ENCODE data around the gene CLTB. TPM values are rescaled to one million over a fixed set of nuclear protein-coding genes. Genes with fewer than 3 reads are reported as not detected.

CLTB gene
- total and polyA plus RNA-seq, 10 of the 15 experiments (the other 5 are each of a cell fraction or from before 2014, with no cell fraction given), result 1.6 to 52.8 (median 36.9) TPM

DNA sequence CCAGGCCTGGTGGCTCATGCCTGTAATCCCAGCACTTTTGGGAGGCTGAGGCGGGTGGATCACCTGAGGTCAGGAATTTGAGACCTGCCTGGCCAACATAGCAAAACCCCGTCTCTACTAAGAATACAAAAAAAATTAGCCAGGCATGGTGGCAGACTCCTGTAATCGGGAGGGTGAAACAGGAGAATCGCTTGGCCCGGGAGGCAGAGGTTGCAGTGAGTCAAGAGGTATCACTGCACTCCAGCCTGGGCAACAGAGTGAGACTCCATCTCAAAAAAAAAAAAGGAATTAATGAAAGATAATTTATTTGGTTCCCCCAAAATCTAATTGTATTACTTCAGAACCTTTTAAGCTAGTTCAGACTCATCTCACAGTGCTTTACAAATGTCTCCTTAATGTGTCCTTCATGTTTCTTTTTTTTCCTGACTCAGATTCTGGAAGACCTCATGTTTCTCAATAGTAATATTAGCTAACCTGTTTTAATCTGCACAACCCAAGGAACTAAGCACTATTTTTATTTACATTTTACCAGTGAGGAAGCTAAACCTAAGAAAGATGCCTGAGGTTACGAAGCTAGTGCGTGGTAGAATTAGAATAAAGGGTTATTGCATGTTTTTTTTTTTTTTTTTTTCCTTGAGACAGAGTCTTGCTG is 46.9 kb upstream of the CLTB start:
- ATAC-seq (no peak), DNase-seq (ENCODE audit: low read depth, low spot score) (no peak), FAIRE-seq (no peak)
- Histone ChIP-seq H2AFZ (ENCODE audit: control insufficient read depth, low read depth, low read length) (no peak overlapping the region), H3K9ac (ENCODE audit: control insufficient read depth, insufficient read depth, low read length) (no peak overlapping the region), H3K27me3 (replicated peaks in 1 of 2; ENCODE audit: control insufficient read depth in 2 of 2, insufficient read depth in 2 of 2, low read length in 1 of 2) (no peaks in the 10 kb centered on the region), H3K4me2 (ENCODE audit: control insufficient read depth, insufficient read depth) (no peak overlapping the region), H3K4me1 (ENCODE audit: control insufficient read depth, insufficient read depth, low read length) (no peaks in the 10 kb centered on the region), H3K36me3 (ENCODE audit: control insufficient read depth in 2 of 2, insufficient read depth in 2 of 2, low read length in 1 of 2) (no peaks in the 10 kb centered on the region; a peak in 1 of 4 replicates), H3K27ac (ENCODE audit: control insufficient read depth, insufficient read depth) (no peak overlapping the region), H4K20me1 (ENCODE audit: control insufficient read depth, insufficient read depth) (no peaks in the 10 kb centered on the region), H3K79me2 (ENCODE audit: control insufficient read depth, insufficient read depth, low read length) (peaks cover 13% of the 10 kb centered on the region), H3K9me3 (replicated peaks; ENCODE audit: control insufficient read depth, insufficient read depth, low read length) (no peaks in the 10 kb centered on the region), H3K4me3 (no peak overlapping the region)
- RAD21 ChIA-PET (ENCODE audit: unreplicated experiment), result no interaction called here
- CTCF ChIA-PET, result interaction anchor here (2.5 kb wide), 1 partner anchor 15 kb away, joined by 8 read pairs; the partner anchor contains the start of gene FAF2
- SMC1A ChIA-PET (ENCODE audit: uncharacterized antibody, unreplicated experiment), result no interaction called here
- no TSS peak for BruUV-seq (replicated peaks)
- in situ Hi-C loops (cut with MboI) (no loop called here), intact Hi-C loops (cut with micrococcal nuclease; ENCODE audit: unreplicated experiment) (no loop called here)
- POLR2A ChIA-PET, result interaction anchor here (0.6 kb wide), 2 partner anchors 26 to 947 kb away, joined by 4 read pairs; no protein-coding TSS in a partner anchor
- TF ChIP-seq RUNX3 (IDR thresholded peaks at IDR 0.05; ENCODE audit: low read length) (no peak), IRF4 (IDR thresholded peaks at IDR 0.05; ENCODE audit: low read depth, low read length) (no peak), ZSCAN29 (IDR thresholded peaks at IDR 0.05) (no peak), DPF2 (IDR thresholded peaks at IDR 0.05) (no peak), BRCA1 (IDR thresholded peaks at IDR 0.05; ENCODE audit: low read depth, low read length) (no peak)
- TF ChIP-seq, protein P1, sequence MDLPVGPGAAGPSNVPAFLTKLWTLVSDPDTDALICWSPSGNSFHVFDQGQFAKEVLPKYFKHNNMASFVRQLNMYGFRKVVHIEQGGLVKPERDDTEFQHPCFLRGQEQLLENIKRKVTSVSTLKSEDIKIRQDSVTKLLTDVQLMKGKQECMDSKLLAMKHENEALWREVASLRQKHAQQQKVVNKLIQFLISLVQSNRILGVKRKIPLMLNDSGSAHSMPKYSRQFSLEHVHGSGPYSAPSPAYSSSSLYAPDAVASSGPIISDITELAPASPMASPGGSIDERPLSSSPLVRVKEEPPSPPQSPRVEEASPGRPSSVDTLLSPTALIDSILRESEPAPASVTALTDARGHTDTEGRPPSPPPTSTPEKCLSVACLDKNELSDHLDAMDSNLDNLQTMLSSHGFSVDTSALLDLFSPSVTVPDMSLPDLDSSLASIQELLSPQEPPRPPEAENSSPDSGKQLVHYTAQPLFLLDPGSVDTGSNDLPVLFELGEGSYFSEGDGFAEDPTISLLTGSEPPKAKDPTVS (IDR thresholded peaks at IDR 0.05; ENCODE audit: low read depth, low read length), result no peak
- whole genome bisulfite sequencing (ENCODE audit: insufficient coverage, insufficient replicate concordance, low lambda C conversion rate, missing lambda C conversion rate), result 94% methylated on average over 7 of the region's 7 CpGs

DNA sequence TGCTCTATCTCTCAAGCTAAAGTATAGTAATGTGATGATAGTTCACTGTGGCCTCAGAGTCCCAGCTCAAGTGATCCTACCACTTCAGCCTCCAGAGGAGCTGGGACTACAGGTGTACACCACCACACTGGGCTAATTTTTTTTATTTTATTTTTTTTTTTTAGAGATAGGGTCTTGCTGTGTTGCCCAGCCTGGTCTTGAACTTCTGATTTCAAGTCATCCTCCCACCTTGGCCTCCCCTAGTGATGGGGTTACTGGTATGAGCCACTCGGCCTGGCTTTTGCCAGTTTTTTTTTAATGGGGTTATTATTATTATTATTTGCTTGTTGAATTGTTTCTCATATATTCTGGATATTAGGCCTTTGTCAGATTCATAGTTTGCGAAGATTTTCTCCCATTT is 45.0 kb upstream of the CLTB start:
- Histone ChIP-seq H3K4me2 (ENCODE audit: control insufficient read depth, insufficient read depth) (no peak overlapping the region), H3K27ac (ENCODE audit: control insufficient read depth, insufficient read depth) (no peak overlapping the region), H3K4me3 (no peak overlapping the region), H2AFZ (ENCODE audit: control insufficient read depth, low read depth, low read length) (no peak overlapping the region), H4K20me1 (ENCODE audit: control insufficient read depth, insufficient read depth) (no peaks in the 10 kb centered on the region), H3K27me3 (replicated peaks in 1 of 2; ENCODE audit: control insufficient read depth in 2 of 2, insufficient read depth in 2 of 2, low read length in 1 of 2) (no peaks in the 10 kb centered on the region), H3K36me3 (ENCODE audit: control insufficient read depth in 2 of 2, insufficient read depth in 2 of 2, low read length in 1 of 2) (no peaks in the 10 kb centered on the region; a peak in 1 of 4 replicates), H3K79me2 (ENCODE audit: control insufficient read depth, insufficient read depth, low read length) (peaks cover 13% of the 10 kb centered on the region), H3K9me3 (replicated peaks; ENCODE audit: control insufficient read depth, insufficient read depth, low read length) (no peaks in the 10 kb centered on the region), H3K4me1 (ENCODE audit: control insufficient read depth, insufficient read depth, low read length) (no peaks in the 10 kb centered on the region), H3K9ac (ENCODE audit: control insufficient read depth, insufficient read depth, low read length) (no peak overlapping the region)
- BruUV-seq (replicated peaks), result no TSS peak
- WGBS (ENCODE audit: insufficient coverage, insufficient replicate concordance, low lambda C conversion rate, missing lambda C conversion rate), result 94% methylated on average over 2 of the region's 2 CpGs
- RAD21 ChIA-PET (ENCODE audit: unreplicated experiment), result no interaction called here
- no peak for TF ChIP-seq EZH2 (IDR thresholded peaks at IDR 0.05; ENCODE audit: borderline replicate concordance, control insufficient read depth, low read depth, low read length)
- TF ChIP-seq, protein P2, sequence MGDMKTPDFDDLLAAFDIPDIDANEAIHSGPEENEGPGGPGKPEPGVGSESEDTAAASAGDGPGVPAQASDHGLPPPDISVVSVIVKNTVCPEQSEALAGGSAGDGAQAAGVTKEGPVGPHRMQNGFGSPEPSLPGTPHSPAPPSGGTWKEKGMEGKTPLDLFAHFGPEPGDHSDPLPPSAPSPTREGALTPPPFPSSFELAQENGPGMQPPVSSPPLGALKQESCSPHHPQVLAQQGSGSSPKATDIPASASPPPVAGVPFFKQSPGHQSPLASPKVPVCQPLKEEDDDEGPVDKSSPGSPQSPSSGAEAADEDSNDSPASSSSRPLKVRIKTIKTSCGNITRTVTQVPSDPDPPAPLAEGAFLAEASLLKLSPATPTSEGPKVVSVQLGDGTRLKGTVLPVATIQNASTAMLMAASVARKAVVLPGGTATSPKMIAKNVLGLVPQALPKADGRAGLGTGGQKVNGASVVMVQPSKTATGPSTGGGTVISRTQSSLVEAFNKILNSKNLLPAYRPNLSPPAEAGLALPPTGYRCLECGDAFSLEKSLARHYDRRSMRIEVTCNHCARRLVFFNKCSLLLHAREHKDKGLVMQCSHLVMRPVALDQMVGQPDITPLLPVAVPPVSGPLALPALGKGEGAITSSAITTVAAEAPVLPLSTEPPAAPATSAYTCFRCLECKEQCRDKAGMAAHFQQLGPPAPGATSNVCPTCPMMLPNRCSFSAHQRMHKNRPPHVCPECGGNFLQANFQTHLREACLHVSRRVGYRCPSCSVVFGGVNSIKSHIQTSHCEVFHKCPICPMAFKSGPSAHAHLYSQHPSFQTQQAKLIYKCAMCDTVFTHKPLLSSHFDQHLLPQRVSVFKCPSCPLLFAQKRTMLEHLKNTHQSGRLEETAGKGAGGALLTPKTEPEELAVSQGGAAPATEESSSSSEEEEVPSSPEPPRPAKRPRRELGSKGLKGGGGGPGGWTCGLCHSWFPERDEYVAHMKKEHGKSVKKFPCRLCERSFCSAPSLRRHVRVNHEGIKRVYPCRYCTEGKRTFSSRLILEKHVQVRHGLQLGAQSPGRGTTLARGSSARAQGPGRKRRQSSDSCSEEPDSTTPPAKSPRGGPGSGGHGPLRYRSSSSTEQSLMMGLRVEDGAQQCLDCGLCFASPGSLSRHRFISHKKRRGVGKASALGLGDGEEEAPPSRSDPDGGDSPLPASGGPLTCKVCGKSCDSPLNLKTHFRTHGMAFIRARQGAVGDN (IDR thresholded peaks at IDR 0.05), result no peak
- no peak for TF ChIP-seq CEBPB (IDR thresholded peaks at IDR 0.05; ENCODE audit: borderline replicate concordance in 1 of 2, low read depth in 2 of 2, low read length in 2 of 2)
- FAIRE-seq (no peak), DNase-seq (ENCODE audit: low read depth, low spot score) (no peak), ATAC-seq (no peak)
- CTCF ChIA-PET, result interaction anchor here (3.6 kb wide), 1 partner anchor 13 kb away, joined by 14 read pairs; the partner anchor contains the start of gene FAF2
- SMC1A ChIA-PET (ENCODE audit: uncharacterized antibody, unreplicated experiment), result no interaction called here
- intact Hi-C loops (cut with micrococcal nuclease; ENCODE audit: unreplicated experiment) (no loop called here), in situ Hi-C loops (cut with MboI) (no loop called here)
- POLR2A ChIA-PET, result no interaction called here

All from GM12878 (cell line).